ENCODE measurements around the gene CHURC1.
"Not testable (repeated sequence)": the region's sequence is repeated elsewhere in the genome, so short reads cannot be mapped to it uniquely, and the experiment has no call there.

The CHURC1 gene

DNA sequence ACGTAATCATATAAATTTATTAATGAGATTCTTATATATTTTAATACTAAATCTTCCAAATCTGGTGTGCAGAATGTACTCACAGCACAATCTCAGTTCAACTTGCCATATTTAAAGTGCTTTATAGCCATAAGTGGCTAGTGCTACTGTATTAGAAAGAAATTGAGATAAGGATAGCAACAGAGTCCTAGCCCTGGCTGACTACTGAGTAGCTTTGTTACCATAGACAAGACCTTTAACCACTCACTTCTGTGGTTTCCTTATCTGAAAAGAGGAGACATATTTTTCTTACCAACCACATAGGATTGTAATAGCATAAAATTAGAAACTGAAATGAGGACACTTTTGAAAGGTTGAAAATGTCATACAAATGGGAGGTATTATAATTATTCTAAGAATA lies 2.0 kb upstream of the CHURC1 start:
- DNase-seq: no peak

DNA sequence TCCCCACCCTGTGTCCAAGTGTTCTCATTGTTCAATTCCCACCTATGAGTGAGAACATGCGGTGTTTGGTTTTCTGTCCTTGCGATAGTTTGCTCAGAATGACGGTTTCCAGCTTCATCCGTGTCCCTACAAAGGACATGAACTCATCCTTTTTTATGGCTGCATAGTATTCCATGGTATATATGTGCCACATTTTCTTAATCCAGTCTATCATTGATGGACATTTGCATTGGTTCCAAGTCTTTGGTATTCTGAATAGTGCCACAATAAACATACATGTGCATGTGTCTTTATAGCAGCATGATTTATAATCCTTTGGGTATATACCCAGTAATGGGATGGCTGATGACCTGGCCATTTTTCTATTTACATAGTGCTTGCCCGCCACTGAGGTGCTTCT lies 778 bp upstream of the CHURC1 start:
- DNase-seq: not testable (repeated sequence)

DNA sequence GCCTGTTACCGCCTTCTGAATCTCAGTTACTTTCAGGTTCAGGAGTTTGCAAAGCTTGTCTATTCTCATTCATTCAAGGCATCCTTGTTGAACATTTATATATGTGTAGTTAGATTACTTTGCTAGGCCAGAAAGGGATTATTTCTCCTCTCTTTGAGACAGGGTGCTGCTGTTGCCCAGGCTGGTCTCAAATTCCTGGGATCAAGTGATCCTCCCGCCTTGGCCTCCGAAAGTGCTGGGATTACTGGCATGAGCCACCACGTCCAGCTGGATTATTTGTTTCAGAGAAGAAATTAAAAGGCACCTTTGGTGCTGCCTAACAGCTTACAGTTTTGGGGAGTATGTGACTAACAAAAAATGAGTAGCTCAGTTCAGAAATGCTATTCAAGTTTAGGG lies 772 bp downstream of the CHURC1 start:
- DNase-seq: no peak

GRCh38 chr14:64915797-64916196 lies 1.5 kb downstream of the CHURC1 start:
- no peak for DNase-seq

DNA sequence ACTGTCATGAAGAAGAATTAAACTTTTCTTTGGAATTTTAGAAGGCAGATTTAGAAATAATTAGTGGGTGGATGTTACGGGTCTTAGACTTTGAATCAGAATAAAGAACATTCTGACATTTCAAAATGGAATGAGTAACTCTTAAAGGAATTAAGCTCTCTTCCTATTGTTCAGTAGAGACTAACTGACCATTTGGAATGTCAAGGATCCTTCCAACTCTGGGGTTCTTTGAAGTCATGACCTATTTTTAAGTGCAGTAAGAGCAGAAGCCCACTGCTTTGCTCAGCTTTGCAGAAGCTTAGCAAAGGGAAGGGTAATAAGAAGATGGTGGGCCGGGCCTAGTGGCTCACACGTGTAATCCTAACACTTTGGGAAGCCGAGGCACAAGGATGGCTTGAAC lies 4.0 kb downstream of the CHURC1 start:
- DNase-seq: no peak

DNA sequence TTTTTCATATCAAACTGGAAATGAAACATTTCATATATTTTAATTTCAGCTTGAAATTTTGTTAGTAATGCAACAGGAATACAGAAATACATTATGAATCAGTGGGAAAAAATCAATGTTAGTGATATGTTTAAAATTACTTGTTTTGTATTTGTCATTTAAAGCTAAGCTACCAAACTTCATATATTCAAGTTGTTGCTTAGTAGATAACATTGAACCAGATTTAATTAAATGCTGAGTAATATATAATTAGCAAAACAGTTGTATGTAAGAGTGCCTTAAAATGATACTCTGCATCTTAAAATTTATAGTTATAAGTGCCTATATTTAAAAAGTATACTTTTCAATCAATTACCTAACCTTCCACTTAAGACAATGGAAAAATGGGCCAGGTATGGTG lies 5.0 kb downstream of the CHURC1 start:
- no peak for DNase-seq

GRCh38 chr14:64919618-64920017 lies 5.4 kb downstream of the CHURC1 start:
- DNase-seq: no peak

GRCh38 chr14:64920465-64920864 lies 6.2 kb downstream of the CHURC1 start:
- DNase-seq: no peak

DNA sequence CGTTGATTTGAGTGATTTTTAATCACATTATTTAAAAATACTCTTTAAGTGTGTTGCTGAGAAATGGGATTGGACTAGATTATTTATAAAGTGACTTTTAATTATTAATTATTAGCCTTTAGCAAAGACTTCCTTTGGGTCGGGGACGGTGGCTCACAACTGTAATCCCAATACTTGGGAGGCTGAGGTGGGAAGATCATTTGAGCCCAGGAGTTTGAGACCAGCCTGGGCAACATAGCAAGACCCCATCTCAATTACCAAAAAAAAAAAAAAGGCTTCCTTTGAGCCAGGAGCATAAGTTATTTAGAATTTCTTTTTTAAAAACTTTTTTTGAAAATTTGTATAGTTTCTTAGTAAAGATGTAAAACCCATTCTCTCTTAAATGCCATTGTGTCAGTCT lies 8.8 kb downstream of the CHURC1 start:
- no peak for DNase-seq

GRCh38 chr14:64926398-64926995 lies 12.2 kb downstream of the CHURC1 start:
- no peak for DNase-seq

GRCh38 chr14:64927031-64927430 lies 12.8 kb downstream of the CHURC1 start:
- no peak for DNase-seq

DNA sequence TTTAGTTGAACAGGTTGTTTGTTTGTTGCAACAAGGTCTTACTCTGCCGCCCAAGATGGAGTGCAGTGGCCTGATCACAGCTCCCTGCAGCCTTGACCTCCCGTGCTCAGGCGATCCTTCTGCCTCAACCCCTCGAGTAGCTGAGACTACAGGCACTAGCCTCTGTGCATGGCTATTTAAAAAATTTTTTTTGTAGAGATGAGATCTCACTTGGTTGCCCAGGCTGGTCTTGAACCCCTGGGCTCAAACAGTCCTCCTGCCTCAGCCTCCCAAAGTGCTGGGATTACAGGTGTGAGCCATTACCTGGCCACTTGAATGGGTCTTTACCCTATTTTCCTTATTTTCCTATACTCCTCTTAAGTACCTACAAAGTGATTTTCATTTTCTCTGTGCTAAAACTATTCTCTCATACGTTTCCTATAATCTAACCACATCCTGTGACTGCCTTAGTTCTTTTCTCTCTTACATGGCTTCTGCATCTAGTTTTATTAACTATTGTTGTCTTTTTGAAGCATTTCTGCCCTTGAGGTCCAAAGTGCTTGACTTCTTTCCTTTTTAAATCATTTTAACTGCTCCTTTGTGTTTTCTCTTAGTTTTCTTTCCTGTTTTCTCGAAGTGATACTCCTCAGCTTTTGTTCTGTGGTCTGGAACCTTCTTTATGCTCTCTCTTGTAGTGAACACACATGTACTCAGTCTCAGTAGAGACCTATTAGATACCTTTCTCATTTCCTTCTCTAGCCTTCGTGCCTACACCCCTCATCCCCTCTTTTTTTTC lies 14.2 kb downstream of the CHURC1 start:
- DNase-seq: no peak

GRCh38 chr14:64929014-64929359 lies 14.7 kb downstream of the CHURC1 start:
- no peak for DNase-seq

GRCh38 chr14:64930085-64930843 lies 16.0 kb downstream of the CHURC1 start:
- DNase-seq: no peak

DNA sequence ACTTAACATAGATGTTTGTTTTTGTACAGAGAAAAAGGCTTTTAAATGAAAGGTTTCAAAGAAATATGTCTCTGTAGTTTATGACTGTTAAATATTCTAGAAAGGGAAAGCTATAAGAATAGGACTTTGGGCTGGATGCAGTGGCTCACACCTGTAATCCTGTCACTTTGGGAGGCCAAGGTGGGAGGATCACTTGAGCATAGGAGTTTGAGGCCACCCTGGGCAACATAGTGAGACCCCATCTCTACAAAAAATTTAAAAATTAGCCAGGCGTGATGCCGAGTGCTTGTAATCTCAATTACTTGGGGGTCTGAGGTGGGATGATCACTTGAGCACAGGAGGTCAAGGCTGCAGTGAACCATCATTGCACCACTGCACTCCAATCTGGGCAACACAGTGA lies 16.9 kb downstream of the CHURC1 start:
- DNase-seq: no peak

- DNase-seq: no peak
Observed at GRCh38 chr14:64932231-64932630, 18.0 kb downstream of the CHURC1 start.

GRCh38 chr14:64934338-64934929 lies 20.2 kb downstream of the CHURC1 start:
- no peak for DNase-seq

- DNase-seq: no peak
Observed at GRCh38 chr14:64935508-64935907, 21.3 kb downstream of the CHURC1 start.

DNA sequence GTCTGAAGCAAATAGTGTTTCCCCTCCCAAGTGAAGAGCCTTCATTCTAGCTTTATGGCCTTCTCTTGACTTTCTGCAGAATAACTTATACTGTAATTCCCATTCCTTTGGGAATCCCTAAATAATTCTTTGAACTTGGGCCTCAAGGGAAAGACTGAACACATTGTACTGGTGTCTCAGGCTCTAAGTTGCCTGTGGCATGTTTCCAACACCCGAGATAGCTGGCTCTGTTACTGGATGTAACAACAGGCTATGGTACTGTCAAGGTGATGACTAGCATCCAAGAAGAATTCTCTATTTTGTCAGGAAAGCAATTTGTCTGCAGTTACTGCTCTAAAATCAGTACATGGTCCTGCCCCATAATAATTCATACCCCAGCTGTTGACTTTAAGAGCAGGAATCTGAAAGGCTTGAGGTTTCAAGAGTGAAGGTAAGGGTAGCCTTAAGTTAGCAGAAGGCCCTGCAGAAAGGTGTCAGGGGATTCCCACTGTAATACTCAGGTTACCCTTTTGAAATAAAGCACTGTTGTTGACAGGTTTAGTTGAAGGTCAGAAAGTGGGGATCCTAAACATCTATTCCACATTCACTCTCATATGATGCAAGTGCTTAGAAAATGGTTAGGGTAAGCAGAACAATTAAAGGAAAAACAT lies 23.0 kb downstream of the CHURC1 start:
- DNase-seq: no peak

- no peak for DNase-seq
Observed at GRCh38 chr14:64937821-64938193, 23.6 kb downstream of the CHURC1 start.

DNA sequence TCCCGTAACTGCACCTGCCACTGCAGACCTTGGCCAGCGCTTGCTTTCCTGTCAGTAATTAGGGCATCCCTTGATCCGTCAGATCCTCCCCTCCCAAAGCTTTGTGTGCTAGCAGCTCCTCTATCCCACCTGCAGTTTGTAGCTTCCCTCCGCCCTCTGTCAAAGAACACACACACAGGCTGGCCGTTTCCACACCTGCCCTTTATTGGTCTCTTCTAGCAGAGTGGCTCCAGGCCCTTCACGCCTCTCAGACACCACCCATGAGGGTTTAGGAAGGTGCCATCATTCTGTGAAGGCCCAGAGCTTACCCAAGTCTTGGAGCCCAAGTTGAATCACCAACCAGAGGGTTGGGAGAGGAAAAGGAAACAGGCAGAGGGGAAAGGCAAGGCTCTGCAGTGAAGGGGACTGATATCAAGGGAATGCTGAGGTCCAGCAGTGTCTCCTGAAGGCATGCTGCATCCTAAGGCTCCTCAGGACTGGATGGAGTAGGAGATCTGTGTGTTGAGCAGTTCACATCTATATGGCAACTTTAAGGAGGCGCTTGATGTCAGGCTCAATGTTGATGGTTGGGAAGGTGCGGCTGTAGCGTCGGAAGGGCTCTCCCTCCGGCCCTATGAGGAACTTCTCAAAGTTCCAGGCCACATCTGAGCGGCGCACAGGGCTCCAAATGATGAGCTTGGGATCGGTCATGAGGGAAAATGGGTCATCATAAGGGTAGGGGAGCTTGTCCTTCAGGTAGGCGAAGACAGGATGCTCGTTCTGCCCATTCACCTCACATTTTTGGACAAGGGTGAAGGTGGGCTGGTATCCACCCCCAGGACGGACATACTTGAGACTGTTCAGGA lies 24.9 kb downstream of the CHURC1 start:
- no peak for DNase-seq

- no peak for DNase-seq
Observed at GRCh38 chr14:64939817-64940190, 25.5 kb downstream of the CHURC1 start.

All from activated CD4-positive, CD25-positive, alpha-beta regulatory T cell treated with anti-CD3 and anti-CD28 coated beads, Interleukin-2, amount 50 U/mL, for 72 hours (primary cell).